ENCODE measurements around the gene UBE2G2. TPM values are rescaled to one million over a fixed set of nuclear protein-coding genes. Genes with fewer than 3 reads are reported as not detected.

Gene UBE2G2
- total and polyA plus RNA-seq, 2 of the 4 experiments (the other 2 are of a cell fraction) = 65.4 to 91.7 TPM

DNA sequence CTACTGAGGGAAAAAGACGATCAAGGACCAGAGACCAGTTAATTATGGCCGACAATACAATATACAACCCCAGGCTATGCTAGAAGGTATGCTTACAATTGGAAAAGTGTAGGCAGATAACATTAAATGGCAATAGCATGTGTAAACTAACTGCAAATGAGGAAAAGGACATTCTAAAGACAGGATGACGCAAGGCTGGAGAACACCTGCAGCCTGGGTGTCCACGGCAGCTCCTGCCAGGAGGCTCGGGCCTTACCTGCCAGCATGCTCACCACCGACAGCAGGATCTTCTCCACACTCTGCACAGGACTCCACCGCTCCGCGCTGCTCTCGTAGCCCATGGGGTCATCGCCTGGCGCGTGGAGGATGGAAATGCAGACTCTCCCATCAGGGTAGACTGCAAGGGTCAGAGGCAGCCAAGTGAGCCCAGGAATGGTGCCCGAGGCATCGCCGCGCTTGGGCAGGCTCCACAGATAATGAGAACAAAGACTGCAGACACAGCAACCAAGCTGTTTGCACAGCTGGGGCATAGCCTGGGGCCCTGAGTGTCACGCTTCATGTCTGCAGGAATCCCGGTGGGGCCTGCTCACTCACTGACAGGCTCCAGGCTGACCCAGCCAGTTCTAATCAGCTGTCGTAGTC, 28.2 kb downstream of the UBE2G2 start:
- ChIA-PET POLR2A (ENCODE audit: unreplicated experiment) (no interaction called here), CTCF (no interaction called here)
- Histone ChIP-seq H3K27me3 (ENCODE audit: control insufficient read depth, insufficient read depth, low read length) (no peaks in the 10 kb centered on the region), H3K18ac (ENCODE audit: low read depth, low read length) (no peak overlapping the region), H3K4me3 (ENCODE audit: insufficient read depth, low read depth, low read length) (no peak overlapping the region), H3K9me3 (ENCODE audit: control insufficient read depth, insufficient read depth, low read length) (no peaks in the 10 kb centered on the region), H3K9me1 (ENCODE audit: insufficient read depth, low read length) (peaks cover 4% of the 10 kb centered on the region; the same call in 1 of the 2 replicates), H3K23ac (ENCODE audit: low read depth, low read length) (no peak overlapping the region), H3K56ac (ENCODE audit: extremely low read depth, insufficient read depth, low read length) (no peak overlapping the region), H2AK5ac (ENCODE audit: low read depth, low read length) (no peak overlapping the region), H3K9ac (ENCODE audit: low read depth, low read length) (no peak overlapping the region), H2BK5ac (ENCODE audit: low read depth, low read length, poor library complexity, severe bottlenecking) (no peak overlapping the region), H4K5ac (ENCODE audit: low read depth, low read length) (no peak overlapping the region), H3K4me1 (ENCODE audit: control insufficient read depth, insufficient read depth, low read length) (no peaks in the 10 kb centered on the region), H3K4me2 (ENCODE audit: low read depth, low read length) (no peak overlapping the region), H3K27ac (ENCODE audit: insufficient read depth, low read length) (no peak overlapping the region), H3K79me1 (ENCODE audit: low read depth in 1 of 2, low read length in 2 of 2) (peaks cover 8 to 12% of the 10 kb centered on the region in 2 experiments), H2AK9ac (replicated peaks; ENCODE audit: low read depth, low read length, poor library complexity) (no peak overlapping the region), H2BK15ac (ENCODE audit: low read depth, low read length) (no peak overlapping the region), H2AFZ (replicated peaks; ENCODE audit: low read length, poor library complexity) (no peak overlapping the region), H4K8ac (ENCODE audit: low read depth in 2 of 2, low read length in 2 of 2) (no peak overlapping the region), H4K20me1 (ENCODE audit: insufficient read depth, low read length) (peaks cover 5% of the 10 kb centered on the region), H2BK20ac (ENCODE audit: low read depth, low read length) (no peak overlapping the region), H3K4ac (ENCODE audit: low read depth, low read length) (no peak overlapping the region), H2BK120ac (ENCODE audit: low read depth, low read length) (no peak overlapping the region), H3K36me3 (ENCODE audit: control insufficient read depth, insufficient read depth, low read length) (peaks cover 51% of the 10 kb centered on the region), H3K14ac (replicated peaks; ENCODE audit: low read depth, low read length) (no peak overlapping the region), H4K91ac (ENCODE audit: insufficient read depth, low read depth, low read length) (no peak overlapping the region)
- dilution Hi-C loops (cut with HindIII; ENCODE audit: low sequenced_read_pairs, unreplicated experiment) = no loop called here
- no TSS peak for BruUV-seq (replicated peaks)
- WGBS, 2 experiments (ENCODE audit: extremely low coverage in 2 of 2, insufficient read length in 1 of 2) = 97% methylated on average over 6 of the region's 20 CpGs; no CpG with 5 or more reads in 1 of the 2 experiments
- ATAC-seq (ENCODE audit: low read depth) = no peak
- no peak for DNase-seq
- TF ChIP-seq, protein P1, sequence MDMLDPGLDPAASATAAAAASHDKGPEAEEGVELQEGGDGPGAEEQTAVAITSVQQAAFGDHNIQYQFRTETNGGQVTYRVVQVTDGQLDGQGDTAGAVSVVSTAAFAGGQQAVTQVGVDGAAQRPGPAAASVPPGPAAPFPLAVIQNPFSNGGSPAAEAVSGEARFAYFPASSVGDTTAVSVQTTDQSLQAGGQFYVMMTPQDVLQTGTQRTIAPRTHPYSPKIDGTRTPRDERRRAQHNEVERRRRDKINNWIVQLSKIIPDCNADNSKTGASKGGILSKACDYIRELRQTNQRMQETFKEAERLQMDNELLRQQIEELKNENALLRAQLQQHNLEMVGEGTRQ (IDR thresholded peaks at IDR 0.05; ENCODE audit: low read depth, low read length) = no peak
- TF ChIP-seq POLR2A (IDR thresholded peaks at IDR 0.05; ENCODE audit: low read depth, low read length) (no peak), RCOR1 (IDR thresholded peaks at IDR 0.05; ENCODE audit: insufficient replicate concordance, low read length) (no peak), NFE2L2 (IDR thresholded peaks at IDR 0.05; ENCODE audit: low read depth, low read length) (no peak), RAD21 (IDR thresholded peaks at IDR 0.05; ENCODE audit: low read length) (no peak), CEBPB (IDR thresholded peaks at IDR 0.05; ENCODE audit: low read depth, low read length) (no peak)
- TF ChIP-seq, protein P2, sequence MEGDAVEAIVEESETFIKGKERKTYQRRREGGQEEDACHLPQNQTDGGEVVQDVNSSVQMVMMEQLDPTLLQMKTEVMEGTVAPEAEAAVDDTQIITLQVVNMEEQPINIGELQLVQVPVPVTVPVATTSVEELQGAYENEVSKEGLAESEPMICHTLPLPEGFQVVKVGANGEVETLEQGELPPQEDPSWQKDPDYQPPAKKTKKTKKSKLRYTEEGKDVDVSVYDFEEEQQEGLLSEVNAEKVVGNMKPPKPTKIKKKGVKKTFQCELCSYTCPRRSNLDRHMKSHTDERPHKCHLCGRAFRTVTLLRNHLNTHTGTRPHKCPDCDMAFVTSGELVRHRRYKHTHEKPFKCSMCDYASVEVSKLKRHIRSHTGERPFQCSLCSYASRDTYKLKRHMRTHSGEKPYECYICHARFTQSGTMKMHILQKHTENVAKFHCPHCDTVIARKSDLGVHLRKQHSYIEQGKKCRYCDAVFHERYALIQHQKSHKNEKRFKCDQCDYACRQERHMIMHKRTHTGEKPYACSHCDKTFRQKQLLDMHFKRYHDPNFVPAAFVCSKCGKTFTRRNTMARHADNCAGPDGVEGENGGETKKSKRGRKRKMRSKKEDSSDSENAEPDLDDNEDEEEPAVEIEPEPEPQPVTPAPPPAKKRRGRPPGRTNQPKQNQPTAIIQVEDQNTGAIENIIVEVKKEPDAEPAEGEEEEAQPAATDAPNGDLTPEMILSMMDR (conservative IDR thresholded peaks at IDR 0.05; ENCODE audit: low read depth, low read length) = no peak
- intact Hi-C loops (cut with micrococcal nuclease) = no loop called here
- in situ Hi-C loops (cut with MboI; ENCODE audit: low sequenced_read_pairs) = no loop called here
